Breast epithelium (tissue), 3 donors: ENCODE measurements around the gene SLC9A8.

Experiments used
- POLR2A ChIP-seq: fragments of 450-650 bp; IDR thresholded peaks from one replicate; pipeline ENCODE4 v1.6.1; 2016; ENCODE audit warnings: antibody characterized with exemption, mild to moderate bottlenecking, moderate library complexity
- TF ChIP-seq, protein P1 (sequence below), 3 donors: fragments of 450-650 bp; IDR thresholded peaks; one replicate each; pipeline ENCODE4 v1.5.1; 2016 to 2017; ENCODE audit warnings: antibody characterized with exemption in 3 of 3, mild to moderate bottlenecking in 3 of 3, moderate library complexity in 3 of 3

DNA sequence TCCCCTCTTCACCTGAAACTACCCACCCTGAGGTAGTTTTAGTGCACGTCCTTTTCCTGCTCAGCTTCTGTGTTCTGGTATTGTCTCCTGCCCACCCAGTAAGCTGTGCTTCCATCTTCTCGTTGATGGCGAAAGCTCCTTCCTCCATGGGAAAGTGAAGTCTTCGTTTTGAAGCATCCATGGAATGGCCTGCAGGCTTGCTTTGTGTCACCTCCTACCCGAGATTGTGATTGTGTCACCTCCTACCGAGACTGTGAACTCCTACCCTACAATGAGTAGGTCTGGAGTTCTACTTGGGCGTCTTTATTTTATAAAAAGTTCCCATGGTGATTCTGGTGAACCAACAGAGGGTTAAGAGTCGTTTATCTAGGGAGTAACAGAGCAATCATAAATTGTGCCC lies 25.9 kb downstream of the SLC9A8 start:
- TF ChIP-seq, protein P1, sequence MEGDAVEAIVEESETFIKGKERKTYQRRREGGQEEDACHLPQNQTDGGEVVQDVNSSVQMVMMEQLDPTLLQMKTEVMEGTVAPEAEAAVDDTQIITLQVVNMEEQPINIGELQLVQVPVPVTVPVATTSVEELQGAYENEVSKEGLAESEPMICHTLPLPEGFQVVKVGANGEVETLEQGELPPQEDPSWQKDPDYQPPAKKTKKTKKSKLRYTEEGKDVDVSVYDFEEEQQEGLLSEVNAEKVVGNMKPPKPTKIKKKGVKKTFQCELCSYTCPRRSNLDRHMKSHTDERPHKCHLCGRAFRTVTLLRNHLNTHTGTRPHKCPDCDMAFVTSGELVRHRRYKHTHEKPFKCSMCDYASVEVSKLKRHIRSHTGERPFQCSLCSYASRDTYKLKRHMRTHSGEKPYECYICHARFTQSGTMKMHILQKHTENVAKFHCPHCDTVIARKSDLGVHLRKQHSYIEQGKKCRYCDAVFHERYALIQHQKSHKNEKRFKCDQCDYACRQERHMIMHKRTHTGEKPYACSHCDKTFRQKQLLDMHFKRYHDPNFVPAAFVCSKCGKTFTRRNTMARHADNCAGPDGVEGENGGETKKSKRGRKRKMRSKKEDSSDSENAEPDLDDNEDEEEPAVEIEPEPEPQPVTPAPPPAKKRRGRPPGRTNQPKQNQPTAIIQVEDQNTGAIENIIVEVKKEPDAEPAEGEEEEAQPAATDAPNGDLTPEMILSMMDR (IDR thresholded peaks at IDR 0.05), result no peak
- TF ChIP-seq POLR2A, result no peak
